Activated B cell treated with CpG ODN at 0.5 μM for 24 hours (primary cell): ENCODE results near the gene NPAS2. TPM values are rescaled to one million over a fixed set of nuclear protein-coding genes. Genes with fewer than 3 reads are reported as not detected.

ENCODE experiments used
- ATAC-seq: fragments of 200-7000 bp; cut with Tn5 transposase; one replicate; pipeline ENCODE4 v1.10.0; 2021; ENCODE audit warnings: low read depth, mild to moderate bottlenecking, moderate library complexity
- CTCF ChIA-PET: fragments of 350-600 bp; sonication (Branson Sonifier 250); formaldehyde crosslinking; loops from one replicate; lab custom pipeline; 2021; ENCODE audit warnings: antibody characterized with exemption; lab: Charles Lee
- POLR2A ChIA-PET: fragments of 350-600 bp; sonication (Branson Sonifier 250); formaldehyde crosslinking; loops from one replicate; lab custom pipeline; 2021; ENCODE audit warnings: antibody characterized with exemption; lab: Charles Lee
- DNase-seq: peaks from one replicate; pipeline ENCODE4 v3.0.0; 2022
- H3K27ac Mint-ChIP-seq: one replicate; pipeline ENCODE4 v1.8.0; 2020; ENCODE audit warnings: mixed read lengths
- H3K27me3 Mint-ChIP-seq: one replicate; pipeline ENCODE4 v1.8.0; 2021; ENCODE audit warnings: mixed read lengths
- H3K36me3 Mint-ChIP-seq: one replicate; pipeline ENCODE4 v1.8.0; 2021; ENCODE audit warnings: low read depth, mixed read lengths
- H3K4me1 Mint-ChIP-seq: one replicate; pipeline ENCODE4 v1.8.0; 2021; ENCODE audit warnings: mixed read lengths
- H3K4me3 Mint-ChIP-seq: one replicate; pipeline ENCODE4 v1.8.0; 2020; ENCODE audit warnings: mild to moderate bottlenecking, mixed read lengths
- H3K9me3 Mint-ChIP-seq: one replicate; pipeline ENCODE4 v1.8.0; 2020; ENCODE audit warnings: mixed read lengths
- intact Hi-C: fragments of 100-400 bp; cut with micrococcal nuclease; formaldehyde crosslinking; loops from one replicate; pipeline ENCODE4 v1.15.1; 2024
- total RNA-seq: library from RNA; stranded (reverse); gene quantifications from 2 replicates; pipeline ENCODE4 v1.2.3, GENCODE V29; 2022
- TF ChIP-seq, protein P1 (sequence below): fragments of 200-600 bp; IDR thresholded peaks from one replicate; pipeline ENCODE4 v1.8.0; 2022; ENCODE audit warnings: antibody characterized with exemption, mild to moderate bottlenecking

The NPAS2 gene
- total RNA-seq, 1 donor from 2014 or later, result not detected

DNA sequence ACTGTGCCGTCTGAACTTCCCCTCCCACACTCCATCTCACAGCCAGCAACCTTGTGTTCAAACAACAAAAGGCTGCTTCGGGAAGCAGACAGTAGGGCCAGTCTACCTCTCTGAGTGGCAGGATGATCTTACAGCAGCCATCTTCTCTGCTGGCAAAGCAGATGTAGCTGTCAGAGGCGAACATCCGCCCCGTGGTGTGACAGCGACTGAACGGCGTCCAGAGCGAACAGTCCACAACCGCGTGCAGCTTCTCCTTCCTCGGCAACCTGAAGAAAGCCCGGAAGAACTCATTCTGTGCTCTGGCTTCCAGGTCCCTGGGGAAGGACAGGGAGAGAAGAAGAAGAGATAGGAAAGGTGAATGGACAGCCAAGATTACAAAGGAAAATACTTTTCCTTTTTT, 220.1 kb downstream of the NPAS2 start:
- Mint-ChIP-seq H3K27ac (no peak overlapping the region), H3K36me3 (no peaks in the 10 kb centered on the region), H3K4me3 (no peak overlapping the region), H3K27me3 (peaks cover 3% of the 10 kb centered on the region), H3K9me3 (no peaks in the 10 kb centered on the region), H3K4me1 (peaks cover 6% of the 10 kb centered on the region)
- CTCF ChIA-PET, result interaction anchor here (1.2 kb wide), 1 partner anchor 165 kb away, joined by 4 read pairs; no protein-coding TSS in a partner anchor
- intact Hi-C loops, result no loop called here
- ATAC-seq (no peak), DNase-seq (no peak)
- POLR2A ChIA-PET, result no interaction called here
- TF ChIP-seq, protein P1, sequence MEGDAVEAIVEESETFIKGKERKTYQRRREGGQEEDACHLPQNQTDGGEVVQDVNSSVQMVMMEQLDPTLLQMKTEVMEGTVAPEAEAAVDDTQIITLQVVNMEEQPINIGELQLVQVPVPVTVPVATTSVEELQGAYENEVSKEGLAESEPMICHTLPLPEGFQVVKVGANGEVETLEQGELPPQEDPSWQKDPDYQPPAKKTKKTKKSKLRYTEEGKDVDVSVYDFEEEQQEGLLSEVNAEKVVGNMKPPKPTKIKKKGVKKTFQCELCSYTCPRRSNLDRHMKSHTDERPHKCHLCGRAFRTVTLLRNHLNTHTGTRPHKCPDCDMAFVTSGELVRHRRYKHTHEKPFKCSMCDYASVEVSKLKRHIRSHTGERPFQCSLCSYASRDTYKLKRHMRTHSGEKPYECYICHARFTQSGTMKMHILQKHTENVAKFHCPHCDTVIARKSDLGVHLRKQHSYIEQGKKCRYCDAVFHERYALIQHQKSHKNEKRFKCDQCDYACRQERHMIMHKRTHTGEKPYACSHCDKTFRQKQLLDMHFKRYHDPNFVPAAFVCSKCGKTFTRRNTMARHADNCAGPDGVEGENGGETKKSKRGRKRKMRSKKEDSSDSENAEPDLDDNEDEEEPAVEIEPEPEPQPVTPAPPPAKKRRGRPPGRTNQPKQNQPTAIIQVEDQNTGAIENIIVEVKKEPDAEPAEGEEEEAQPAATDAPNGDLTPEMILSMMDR, result no peak

DNA sequence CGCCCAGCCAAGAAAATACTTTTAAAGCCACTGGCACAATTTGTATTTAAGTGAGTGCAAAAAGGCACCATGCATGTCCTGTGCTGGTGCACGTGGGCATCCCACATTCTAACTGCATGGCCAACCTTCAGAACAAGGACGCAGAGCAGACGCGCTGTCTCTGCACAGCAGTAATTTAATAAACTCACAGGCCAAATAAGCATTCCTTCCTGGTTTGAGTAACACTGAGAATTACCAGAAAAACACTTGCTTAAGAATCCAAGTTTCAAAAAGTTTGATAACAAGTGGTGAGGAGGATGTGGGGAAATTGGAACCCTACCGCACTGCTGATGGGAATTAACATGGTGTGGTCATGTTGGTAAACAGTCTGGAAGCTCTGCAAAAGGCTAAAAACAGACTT, 220.8 kb downstream of the NPAS2 start:
- TF ChIP-seq, protein P1, result no peak
- no peaks in the 10 kb centered on the region for H3K9me3 Mint-ChIP-seq
- POLR2A ChIA-PET, result no interaction called here
- peaks cover 3% of the 10 kb centered on the region for H3K27me3 Mint-ChIP-seq
- CTCF ChIA-PET, result no interaction called here
- no peak overlapping the region for H3K4me3 Mint-ChIP-seq
- no peak for ATAC-seq
- H3K4me1 Mint-ChIP-seq, result peaks cover 6% of the 10 kb centered on the region
- DNase-seq, result no peak
- no peaks in the 10 kb centered on the region for H3K36me3 Mint-ChIP-seq
- H3K27ac Mint-ChIP-seq, result no peak overlapping the region
- intact Hi-C loops, result no loop called here

DNA sequence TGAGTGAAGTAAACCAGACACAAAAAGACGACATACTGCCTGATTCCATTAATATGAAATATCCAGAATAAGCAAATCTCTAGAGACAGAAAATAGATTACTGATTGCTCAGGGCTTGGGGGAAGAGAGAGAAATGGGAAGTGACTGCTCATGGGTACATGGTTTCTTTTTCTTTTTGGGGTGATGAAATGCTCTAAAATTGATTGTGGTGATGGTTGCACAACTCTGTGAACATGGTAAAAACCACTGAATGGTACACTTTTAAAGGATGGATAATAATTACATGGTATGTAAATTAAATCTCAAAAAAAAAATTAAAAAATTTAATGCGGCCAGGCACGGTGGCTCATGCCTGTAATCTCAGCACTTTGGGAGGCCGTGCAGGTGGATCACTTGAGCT, 221.5 kb downstream of the NPAS2 start:
- Mint-ChIP-seq H3K27ac (no peak overlapping the region), H3K4me1 (peaks cover 6% of the 10 kb centered on the region), H3K36me3 (no peaks in the 10 kb centered on the region), H3K9me3 (no peaks in the 10 kb centered on the region), H3K27me3 (peaks cover 3% of the 10 kb centered on the region), H3K4me3 (no peak overlapping the region)
- POLR2A ChIA-PET, result no interaction called here
- ATAC-seq (no peak), DNase-seq (no peak)
- intact Hi-C loops, result no loop called here
- CTCF ChIA-PET, result interaction anchor here (0.7 to 2.0 kb wide), 2 partner anchors 12 to 164 kb away, joined by 4 to 5 read pairs; no protein-coding TSS in a partner anchor
- TF ChIP-seq, protein P1, result no peak

DNA sequence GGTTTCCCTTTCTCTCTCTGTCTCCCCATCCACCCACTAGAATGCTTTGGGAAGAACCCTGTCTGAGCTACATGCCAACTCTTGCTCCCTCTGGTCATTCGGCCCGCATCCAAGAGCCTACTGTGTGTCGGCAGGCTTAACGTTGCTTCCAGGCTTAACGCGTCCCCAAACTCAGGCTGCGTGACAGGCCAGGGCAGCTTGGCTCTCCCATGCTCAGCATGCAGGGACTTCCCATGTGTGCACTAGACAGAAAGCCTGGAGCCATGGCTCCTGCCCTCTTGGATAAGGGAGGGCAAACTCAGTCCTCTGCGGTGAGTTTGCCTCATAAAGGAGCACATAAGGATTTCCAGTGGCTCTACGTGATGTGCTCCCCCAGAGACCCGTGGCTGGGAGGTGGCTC, 225.4 kb downstream of the NPAS2 start:
- H3K27me3 Mint-ChIP-seq, result no peaks in the 10 kb centered on the region
- no peak overlapping the region for H3K27ac Mint-ChIP-seq
- ChIA-PET CTCF (no interaction called here), POLR2A (no interaction called here)
- DNase-seq, result no peak
- intact Hi-C loops, result no loop called here
- H3K4me1 Mint-ChIP-seq, result peaks cover 6% of the 10 kb centered on the region
- TF ChIP-seq, protein P1, result no peak
- peaks cover 2% of the 10 kb centered on the region for H3K9me3 Mint-ChIP-seq
- no peaks in the 10 kb centered on the region for H3K36me3 Mint-ChIP-seq
- ATAC-seq, result no peak
- no peak overlapping the region for H3K4me3 Mint-ChIP-seq

Other genes with a start within 250 kb of the NPAS2 start
- 1,828 and 2,370 TPM in 2 replicates for gene RPL31, start 182.2 kb downstream of the NPAS2 start, total RNA-seq